Hippocampal formation (tissue), 2 donors: ENCODE measurements around the gene SPTBN1.
"Not testable (repeated sequence)": the region's sequence is repeated elsewhere in the genome, so short reads cannot be mapped to it uniquely, and the experiment has no call there.

Experiments used
- DNase-seq, 2 donors: peaks; one replicate each; lab custom pipeline; 2025; lab: John Stamatoyannopoulos, UW

SPTBN1 gene

GRCh38 chr2:54528311-54528955 lies 72.3 kb downstream of the SPTBN1 start:
- DNase-seq = no peak

- DNase-seq = not testable (repeated sequence)
Observed at GRCh38 chr2:54529518-54529917, 73.4 kb downstream of the SPTBN1 start.

GRCh38 chr2:54529935-54530334 lies 73.8 kb downstream of the SPTBN1 start:
- no peak for DNase-seq

GRCh38 chr2:54531558-54531957 lies 75.4 kb downstream of the SPTBN1 start:
- DNase-seq = no peak

GRCh38 chr2:54534221-54534620 lies 78.1 kb downstream of the SPTBN1 start:
- DNase-seq = no peak

GRCh38 chr2:54534625-54535024 lies 78.5 kb downstream of the SPTBN1 start:
- no peak for DNase-seq

- no peak for DNase-seq
Observed at GRCh38 chr2:54535599-54536195, 79.6 kb downstream of the SPTBN1 start.

GRCh38 chr2:54536720-54537119 lies 80.6 kb downstream of the SPTBN1 start:
- no peak for DNase-seq

- no peak for DNase-seq
Observed at GRCh38 chr2:54538537-54538936, 82.4 kb downstream of the SPTBN1 start.

GRCh38 chr2:54539683-54540082 lies 83.6 kb downstream of the SPTBN1 start:
- DNase-seq = no peak

- DNase-seq = no peak
Observed at GRCh38 chr2:54540194-54540593, 84.1 kb downstream of the SPTBN1 start.

- no peak for DNase-seq
Observed at GRCh38 chr2:54541995-54542394, 85.9 kb downstream of the SPTBN1 start.

GRCh38 chr2:54543733-54544396 lies 87.7 kb downstream of the SPTBN1 start:
- DNase-seq = no peak

GRCh38 chr2:54545702-54546450 lies 89.7 kb downstream of the SPTBN1 start:
- DNase-seq = no peak

- no peak for DNase-seq
Observed at GRCh38 chr2:54546518-54546917, 90.4 kb downstream of the SPTBN1 start.

- DNase-seq = no peak
Observed at GRCh38 chr2:54546923-54547720, 91.0 kb downstream of the SPTBN1 start.

GRCh38 chr2:54549430-54549829 lies 93.3 kb downstream of the SPTBN1 start:
- no peak for DNase-seq

- DNase-seq = no peak
Observed at GRCh38 chr2:54549917-54550518, 93.9 kb downstream of the SPTBN1 start.

- no peak for DNase-seq
Observed at GRCh38 chr2:54550547-54550946, 94.4 kb downstream of the SPTBN1 start.

- DNase-seq = no peak
Observed at GRCh38 chr2:54551123-54551756, 95.1 kb downstream of the SPTBN1 start.

- DNase-seq = no peak
Observed at GRCh38 chr2:54553075-54553474, 96.9 kb downstream of the SPTBN1 start.
